GM12878 (cell line): ENCODE results near the gene DLX1. TPM values are rescaled to one million over a fixed set of nuclear protein-coding genes. Genes with fewer than 3 reads are reported as not detected.

ENCODE experiments used
- ATAC-seq: fragments of 200-7000 bp; cut with Tn5 transposase; 3 replicates; pipeline ENCODE4 v1.9.1; 2020; ENCODE audit warnings: mild to moderate bottlenecking, moderate library complexity
- BruUV-seq: library from RNA; stranded (reverse); fragments of 400-500 nt; replicated peaks from 2 replicates; lab custom pipeline; 2021; lab: Mats Ljungman, UMichigan
- CTCF ChIA-PET: fragments of 300-600 bp; sonication (Branson Sonifier 250); formaldehyde crosslinking; extraction: SDS; loops from one replicate; lab custom pipeline; 2021; ENCODE audit warnings: inconsistent platforms; lab: Yijun Ruan, JAX
- POLR2A ChIA-PET: fragments of 350-600 bp; formaldehyde crosslinking; extraction: SDS; loops from one replicate; lab custom pipeline; 2021; ENCODE audit warnings: inconsistent platforms; lab: Charles Lee
- RAD21 ChIA-PET: fragments of 300-600 bp; sonication (Branson Sonifier 250); formaldehyde crosslinking; loops from one replicate; lab custom pipeline; 2023; ENCODE audit warnings: antibody characterized with exemption; ENCODE audit not compliant: unreplicated experiment; lab: Charles Lee
- SMC1A ChIA-PET: fragments of 300-600 bp; sonication (Branson Sonifier 250); formaldehyde crosslinking; loops from one replicate; lab custom pipeline; 2023; ENCODE audit not compliant: unreplicated experiment, uncharacterized antibody; lab: Charles Lee
- DNase-seq: peaks from one replicate; pipeline ENCODE4 v3.0.0-alpha.2; 2011; ENCODE audit warnings: low read depth, low spot score
- FAIRE-seq: peaks from 3 replicates; lab custom pipeline; 2011; peaks lifted over from hg19 to GRCh38; lab: Jason Lieb, UNC
- H2AFZ ChIP-seq: 2 replicates; pipeline ENCODE4 v1.6.0; 2011; ENCODE audit warnings: low read depth, low read length, control low read depth; ENCODE audit not compliant: control insufficient read depth
- H3K27ac ChIP-seq: 2 replicates; pipeline ENCODE4 v1.5.1; 2011; ENCODE audit warnings: control low read depth; ENCODE audit not compliant: control insufficient read depth, insufficient read depth
- H3K27me3 ChIP-seq, 2 experiments: replicated peaks in 1 of 2; 2 replicates each; pipeline versions ENCODE4 v1.6.0 to v1.6.1; 2011; ENCODE audit warnings: low read length in 1 of 2; ENCODE audit not compliant: control insufficient read depth in 2 of 2, insufficient read depth in 2 of 2
- H3K36me3 ChIP-seq, 2 experiments: 2 replicates each; pipeline ENCODE4 v1.5.1; 2011; ENCODE audit warnings: low read length in 1 of 2; ENCODE audit not compliant: control insufficient read depth in 2 of 2, insufficient read depth in 2 of 2
- H3K4me1 ChIP-seq: 2 replicates; pipeline ENCODE4 v1.6.1; 2011; ENCODE audit warnings: mild to moderate bottlenecking, low read length, moderate library complexity, mixed read lengths; ENCODE audit not compliant: control insufficient read depth, insufficient read depth
- H3K4me2 ChIP-seq: 2 replicates; pipeline ENCODE4 v1.6.0; 2011; ENCODE audit warnings: control low read depth; ENCODE audit not compliant: control insufficient read depth, insufficient read depth
- H3K4me3 ChIP-seq: fragments of 200-600 bp; sonication (generic); 2 replicates; pipeline ENCODE4 v1.5.1; 2016
- H3K79me2 ChIP-seq: 2 replicates; pipeline ENCODE4 v1.6.0; 2011; ENCODE audit warnings: low read length; ENCODE audit not compliant: control insufficient read depth, insufficient read depth
- H3K9ac ChIP-seq: 2 replicates; pipeline ENCODE4 v1.8.0; 2011; ENCODE audit warnings: low read length, control low read depth, mixed read lengths; ENCODE audit not compliant: control insufficient read depth, insufficient read depth
- H3K9me3 ChIP-seq: replicated peaks from 3 replicates; pipeline ENCODE4 v1.5.1; 2011; ENCODE audit warnings: mild to moderate bottlenecking, low read length; ENCODE audit not compliant: control insufficient read depth, insufficient read depth
- H4K20me1 ChIP-seq: 2 replicates; pipeline ENCODE4 v1.6.0; 2011; ENCODE audit not compliant: control insufficient read depth, insufficient read depth
- CHD1 ChIP-seq: IDR thresholded peaks from 2 replicates; pipeline ENCODE4 v1.6.1; 2012; ENCODE audit warnings: low read depth, low read length, improper control_type of control experiment
- FOS ChIP-seq: IDR thresholded peaks from 3 replicates; pipeline ENCODE4 v1.6.1; 2011; ENCODE audit warnings: borderline replicate concordance; ENCODE audit not compliant: insufficient read length; ENCODE audit errors: extremely low read depth
- IRF4 ChIP-seq: IDR thresholded peaks from 2 replicates; pipeline ENCODE4 v1.6.1; 2011; ENCODE audit warnings: low read depth, low read length
- NR2C2 ChIP-seq: IDR thresholded peaks from 2 replicates; pipeline ENCODE4 v1.6.1; 2011; ENCODE audit warnings: borderline replicate concordance, low read depth; ENCODE audit not compliant: control insufficient read depth, insufficient read length
- NR2F1 ChIP-seq: fragments of 450-650 bp; conservative IDR thresholded peaks from 2 replicates; pipeline ENCODE4 v1.6.1; 2017; ENCODE audit warnings: mild to moderate bottlenecking
- PAX5 ChIP-seq: IDR thresholded peaks from 2 replicates; pipeline ENCODE4 v1.6.1; 2011; ENCODE audit warnings: low read depth, low read length, borderline replicate concordance
- RAD21 ChIP-seq: IDR thresholded peaks from 2 replicates; pipeline ENCODE4 v1.6.1; 2011; ENCODE audit warnings: mild to moderate bottlenecking, low read depth, low read length, moderate library complexity; ENCODE audit not compliant: insufficient read depth
- WGBS: methylation state at CpG from one replicate; pipeline ENCODE4 v1.1.6; 2016; ENCODE audit warnings: low lambda C conversion rate; ENCODE audit not compliant: insufficient replicate concordance, insufficient coverage; ENCODE audit errors: missing lambda C conversion rate; 5-methylcytosine and 5-hydroxymethylcytosine counted together
- in situ Hi-C: fragments of 300-500 bp; cut with MboI; formaldehyde crosslinking; loops from 9 replicates; pipeline ENCODE4 v1.14.3; 2018; ENCODE audit warnings: mixed read lengths
- intact Hi-C: fragments of 100-400 bp; cut with micrococcal nuclease; formaldehyde crosslinking; loops from one replicate; pipeline ENCODE4 v1.14.2; 2022; ENCODE audit not compliant: unreplicated experiment
- polyA plus RNA-seq, 11 experiments: library from polyadenylated mRNA; depleted of rRNA in 4 of 11; unstranded in 6 of 11; stranded (reverse) in 5 of 11; fragments of >200 nt; fragmentation: Nextera tagmentation in 4 of 11; fragmentation: Illumina TruSeq in 1 of 11; extraction: Ambion mirVana in 4 of 11; extraction: Trizol in 1 of 11; gene quantifications; 1 replicate in 1 of 11; 2 replicates in 10 of 11; pipeline versions ENCODE4 v1.2.1 to v1.2.3, GENCODE V29; 2011 to 2016; ENCODE audit warnings: inconsistent platforms in 2 of 11, missing spikeins in 2 of 11, low read depth in 1 of 11
- total RNA-seq, 4 experiments: library from RNA; depleted of rRNA in 3 of 4; stranded (reverse); fragments of >200 nt in 3 of 4; fragmentation: Illumina TruSeq in 1 of 4; extraction: Trizol in 1 of 4; gene quantifications; 2 replicates each; pipeline versions ENCODE4 v1.2.1 to v1.2.3, GENCODE V29; 2013 to 2021
- TF ChIP-seq, protein P1 (sequence below): fragments of 450-650 bp; IDR thresholded peaks from 2 replicates; pipeline ENCODE4 v1.6.1; 2017; ENCODE audit warnings: mild to moderate bottlenecking
- TF ChIP-seq, protein P2 (sequence below): fragments of 450-650 bp; IDR thresholded peaks from 2 replicates; pipeline ENCODE4 v1.6.1; 2017; ENCODE audit warnings: antibody characterized with exemption, mild to moderate bottlenecking, moderate library complexity
- TF ChIP-seq, protein P3 (sequence below): fragments of 450-650 bp; IDR thresholded peaks from 2 replicates; pipeline ENCODE4 v1.6.1; 2018; ENCODE audit warnings: mild to moderate bottlenecking, low read depth, moderate library complexity; ENCODE audit not compliant: partially characterized antibody
- TF ChIP-seq, protein P4 (sequence below): fragments of 450-650 bp; formaldehyde crosslinking; IDR thresholded peaks from 2 replicates; pipeline ENCODE4 v1.4.0; 2020; ENCODE audit warnings: mild to moderate bottlenecking, moderate library complexity

DLX1 gene
- total and polyA plus RNA-seq, 10 of the 15 experiments (the other 5 are each of a cell fraction or from before 2014, with no cell fraction given) = 0.06 TPM; not detected in 9

DNA sequence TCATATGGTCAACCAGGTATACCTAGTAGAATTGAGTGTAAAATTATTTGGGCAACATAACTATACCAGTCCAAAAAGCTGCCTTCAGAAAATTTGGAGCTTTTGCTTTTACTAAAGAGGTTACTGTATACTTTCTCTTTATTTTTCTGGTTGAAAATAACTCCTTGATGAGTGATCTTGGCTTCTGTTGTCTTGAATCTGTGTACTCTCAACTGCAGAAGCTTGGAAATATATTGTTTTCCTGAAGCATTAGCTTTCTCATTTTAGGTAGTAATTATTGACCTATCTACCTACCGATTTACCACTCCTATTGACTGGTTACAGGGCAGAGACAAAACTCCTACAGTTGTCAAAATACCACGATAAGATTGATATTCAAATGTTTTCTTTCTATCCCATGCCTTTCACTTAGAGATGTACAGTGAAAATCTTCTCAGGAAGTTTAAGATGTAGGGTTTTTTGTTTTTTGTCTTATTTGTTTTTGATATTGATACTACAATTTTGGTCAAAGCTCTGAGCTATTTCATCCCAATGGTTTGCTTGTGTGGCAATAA, 35.7 kb upstream of the DLX1 start:
- ChIA-PET RAD21 (no interaction called here), POLR2A (no interaction called here), CTCF (interaction anchor here (1.4 to 1.8 kb wide), 3 partner anchors 12 to 346 kb away, joined by 3 to 6 read pairs (median 5); no protein-coding TSS in a partner anchor), SMC1A (interaction anchor here (1.0 to 1.5 kb wide), 3 partner anchors 8 to 67 kb away, joined by 3 to 4 read pairs (median 3); no protein-coding TSS in a partner anchor)
- ATAC-seq (no peak), FAIRE-seq (no peak), DNase-seq (no peak)
- 92% methylated on average over 2 of the region's 2 CpGs for WGBS
- TF ChIP-seq NR2F1 (no peak), RAD21 (no peak), FOS (no peak), NR2C2 (no peak), IRF4 (no peak), CHD1 (no peak), PAX5 (no peak)
- TF ChIP-seq, protein P1, sequence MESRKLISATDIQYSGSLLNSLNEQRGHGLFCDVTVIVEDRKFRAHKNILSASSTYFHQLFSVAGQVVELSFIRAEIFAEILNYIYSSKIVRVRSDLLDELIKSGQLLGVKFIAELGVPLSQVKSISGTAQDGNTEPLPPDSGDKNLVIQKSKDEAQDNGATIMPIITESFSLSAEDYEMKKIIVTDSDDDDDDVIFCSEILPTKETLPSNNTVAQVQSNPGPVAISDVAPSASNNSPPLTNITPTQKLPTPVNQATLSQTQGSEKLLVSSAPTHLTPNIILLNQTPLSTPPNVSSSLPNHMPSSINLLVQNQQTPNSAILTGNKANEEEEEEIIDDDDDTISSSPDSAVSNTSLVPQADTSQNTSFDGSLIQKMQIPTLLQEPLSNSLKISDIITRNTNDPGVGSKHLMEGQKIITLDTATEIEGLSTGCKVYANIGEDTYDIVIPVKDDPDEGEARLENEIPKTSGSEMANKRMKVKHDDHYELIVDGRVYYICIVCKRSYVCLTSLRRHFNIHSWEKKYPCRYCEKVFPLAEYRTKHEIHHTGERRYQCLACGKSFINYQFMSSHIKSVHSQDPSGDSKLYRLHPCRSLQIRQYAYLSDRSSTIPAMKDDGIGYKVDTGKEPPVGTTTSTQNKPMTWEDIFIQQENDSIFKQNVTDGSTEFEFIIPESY = no peak
- TF ChIP-seq, protein P2, sequence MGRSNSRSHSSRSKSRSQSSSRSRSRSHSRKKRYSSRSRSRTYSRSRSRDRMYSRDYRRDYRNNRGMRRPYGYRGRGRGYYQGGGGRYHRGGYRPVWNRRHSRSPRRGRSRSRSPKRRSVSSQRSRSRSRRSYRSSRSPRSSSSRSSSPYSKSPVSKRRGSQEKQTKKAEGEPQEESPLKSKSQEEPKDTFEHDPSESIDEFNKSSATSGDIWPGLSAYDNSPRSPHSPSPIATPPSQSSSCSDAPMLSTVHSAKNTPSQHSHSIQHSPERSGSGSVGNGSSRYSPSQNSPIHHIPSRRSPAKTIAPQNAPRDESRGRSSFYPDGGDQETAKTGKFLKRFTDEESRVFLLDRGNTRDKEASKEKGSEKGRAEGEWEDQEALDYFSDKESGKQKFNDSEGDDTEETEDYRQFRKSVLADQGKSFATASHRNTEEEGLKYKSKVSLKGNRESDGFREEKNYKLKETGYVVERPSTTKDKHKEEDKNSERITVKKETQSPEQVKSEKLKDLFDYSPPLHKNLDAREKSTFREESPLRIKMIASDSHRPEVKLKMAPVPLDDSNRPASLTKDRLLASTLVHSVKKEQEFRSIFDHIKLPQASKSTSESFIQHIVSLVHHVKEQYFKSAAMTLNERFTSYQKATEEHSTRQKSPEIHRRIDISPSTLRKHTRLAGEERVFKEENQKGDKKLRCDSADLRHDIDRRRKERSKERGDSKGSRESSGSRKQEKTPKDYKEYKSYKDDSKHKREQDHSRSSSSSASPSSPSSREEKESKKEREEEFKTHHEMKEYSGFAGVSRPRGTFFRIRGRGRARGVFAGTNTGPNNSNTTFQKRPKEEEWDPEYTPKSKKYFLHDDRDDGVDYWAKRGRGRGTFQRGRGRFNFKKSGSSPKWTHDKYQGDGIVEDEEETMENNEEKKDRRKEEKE = no peak
- TF ChIP-seq, protein P3, sequence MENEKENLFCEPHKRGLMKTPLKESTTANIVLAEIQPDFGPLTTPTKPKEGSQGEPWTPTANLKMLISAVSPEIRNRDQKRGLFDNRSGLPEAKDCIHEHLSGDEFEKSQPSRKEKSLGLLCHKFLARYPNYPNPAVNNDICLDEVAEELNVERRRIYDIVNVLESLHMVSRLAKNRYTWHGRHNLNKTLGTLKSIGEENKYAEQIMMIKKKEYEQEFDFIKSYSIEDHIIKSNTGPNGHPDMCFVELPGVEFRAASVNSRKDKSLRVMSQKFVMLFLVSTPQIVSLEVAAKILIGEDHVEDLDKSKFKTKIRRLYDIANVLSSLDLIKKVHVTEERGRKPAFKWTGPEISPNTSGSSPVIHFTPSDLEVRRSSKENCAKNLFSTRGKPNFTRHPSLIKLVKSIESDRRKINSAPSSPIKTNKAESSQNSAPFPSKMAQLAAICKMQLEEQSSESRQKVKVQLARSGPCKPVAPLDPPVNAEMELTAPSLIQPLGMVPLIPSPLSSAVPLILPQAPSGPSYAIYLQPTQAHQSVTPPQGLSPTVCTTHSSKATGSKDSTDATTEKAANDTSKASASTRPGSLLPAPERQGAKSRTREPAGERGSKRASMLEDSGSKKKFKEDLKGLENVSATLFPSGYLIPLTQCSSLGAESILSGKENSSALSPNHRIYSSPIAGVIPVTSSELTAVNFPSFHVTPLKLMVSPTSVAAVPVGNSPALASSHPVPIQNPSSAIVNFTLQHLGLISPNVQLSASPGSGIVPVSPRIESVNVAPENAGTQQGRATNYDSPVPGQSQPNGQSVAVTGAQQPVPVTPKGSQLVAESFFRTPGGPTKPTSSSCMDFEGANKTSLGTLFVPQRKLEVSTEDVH = no peak
- TF ChIP-seq, protein P4, sequence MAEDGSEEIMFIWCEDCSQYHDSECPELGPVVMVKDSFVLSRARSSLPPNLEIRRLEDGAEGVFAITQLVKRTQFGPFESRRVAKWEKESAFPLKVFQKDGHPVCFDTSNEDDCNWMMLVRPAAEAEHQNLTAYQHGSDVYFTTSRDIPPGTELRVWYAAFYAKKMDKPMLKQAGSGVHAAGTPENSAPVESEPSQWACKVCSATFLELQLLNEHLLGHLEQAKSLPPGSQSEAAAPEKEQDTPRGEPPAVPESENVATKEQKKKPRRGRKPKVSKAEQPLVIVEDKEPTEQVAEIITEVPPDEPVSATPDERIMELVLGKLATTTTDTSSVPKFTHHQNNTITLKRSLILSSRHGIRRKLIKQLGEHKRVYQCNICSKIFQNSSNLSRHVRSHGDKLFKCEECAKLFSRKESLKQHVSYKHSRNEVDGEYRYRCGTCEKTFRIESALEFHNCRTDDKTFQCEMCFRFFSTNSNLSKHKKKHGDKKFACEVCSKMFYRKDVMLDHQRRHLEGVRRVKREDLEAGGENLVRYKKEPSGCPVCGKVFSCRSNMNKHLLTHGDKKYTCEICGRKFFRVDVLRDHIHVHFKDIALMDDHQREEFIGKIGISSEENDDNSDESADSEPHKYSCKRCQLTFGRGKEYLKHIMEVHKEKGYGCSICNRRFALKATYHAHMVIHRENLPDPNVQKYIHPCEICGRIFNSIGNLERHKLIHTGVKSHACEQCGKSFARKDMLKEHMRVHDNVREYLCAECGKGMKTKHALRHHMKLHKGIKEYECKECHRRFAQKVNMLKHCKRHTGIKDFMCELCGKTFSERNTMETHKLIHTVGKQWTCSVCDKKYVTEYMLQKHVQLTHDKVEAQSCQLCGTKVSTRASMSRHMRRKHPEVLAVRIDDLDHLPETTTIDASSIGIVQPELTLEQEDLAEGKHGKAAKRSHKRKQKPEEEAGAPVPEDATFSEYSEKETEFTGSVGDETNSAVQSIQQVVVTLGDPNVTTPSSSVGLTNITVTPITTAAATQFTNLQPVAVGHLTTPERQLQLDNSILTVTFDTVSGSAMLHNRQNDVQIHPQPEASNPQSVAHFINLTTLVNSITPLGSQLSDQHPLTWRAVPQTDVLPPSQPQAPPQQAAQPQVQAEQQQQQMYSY (CRISPR knock-in tag) = no peak
- intact Hi-C loops (no loop called here), in situ Hi-C loops (no loop called here)
- Histone ChIP-seq H2AFZ (no peak overlapping the region), H3K79me2 (no peaks in the 10 kb centered on the region), H4K20me1 (no peaks in the 10 kb centered on the region), H3K9ac (no peak overlapping the region), H3K9me3 (no peaks in the 10 kb centered on the region), H3K4me2 (no peak overlapping the region), H3K4me1 (no peaks in the 10 kb centered on the region), H3K4me3 (no peak overlapping the region), H3K36me3 (no peaks in the 10 kb centered on the region), H3K27me3 (no peaks in the 10 kb centered on the region), H3K27ac (no peak overlapping the region)
- no TSS peak for BruUV-seq
